Colonic mucosa (tissue), 4 donors: ENCODE results near the gene TRIM63. TPM values are rescaled to one million over a fixed set of nuclear protein-coding genes. Genes with fewer than 3 reads are reported as not detected.

Experiments used
- DNase-seq: peaks from one replicate; pipeline ENCODE4 v3.0.0-alpha.2; 2020
- H3K27ac ChIP-seq: fragments of 200-600 bp; one replicate; pipeline ENCODE4 v1.8.0; 2021
- H3K27me3 ChIP-seq: fragments of 200-600 bp; one replicate; pipeline ENCODE4 v1.8.0; 2021
- H3K36me3 ChIP-seq: fragments of 200-600 bp; one replicate; pipeline ENCODE4 v1.8.0; 2021
- H3K4me1 ChIP-seq: fragments of 200-600 bp; one replicate; pipeline ENCODE4 v1.8.0; 2021; ENCODE audit warnings: mild to moderate bottlenecking
- H3K4me3 ChIP-seq: fragments of 200-600 bp; one replicate; pipeline ENCODE4 v1.8.0; 2021
- H3K9ac ChIP-seq, 2 donors: one replicate each; pipeline ENCODE4 v1.7.0; 2013; ENCODE audit warnings: control low read depth in 2 of 2, low read depth in 2 of 2, low read length in 2 of 2
- H3K9me3 ChIP-seq: fragments of 200-600 bp; one replicate; pipeline ENCODE4 v1.8.0; 2021
- CTCF ChIP-seq: fragments of 200-600 bp; IDR thresholded peaks from one replicate; pipeline ENCODE4 v1.8.0; 2022; ENCODE audit warnings: antibody characterized with exemption, mild to moderate bottlenecking
- intact Hi-C: fragments of 100-400 bp; cut with DNase I; formaldehyde crosslinking; loops from one replicate; pipeline ENCODE4 v1.14.1; 2022
- total RNA-seq, 2 donors: library from RNA; stranded (reverse); fragmentation: NEBNext Ultra II Directional in 1 of 2; extraction: Animal tissue kit (Norgen Biotek cat#: 25700) in 1 of 2; gene quantifications; one replicate each; pipeline ENCODE4 v1.2.1, GENCODE V29; 2021
- donor health status: healthy.
- donor health status: DM: no; HTN: no; CAD: no.
- donor health status: DM: no; HTN: no; CAD: no.

Gene TRIM63
- total RNA-seq, 2 donors from 2014 or later: 0.15 TPM; not detected in 1

- no peak overlapping the region for H3K9ac ChIP-seq
- H3K9me3 ChIP-seq: no peaks in the 10 kb centered on the region
- no peak for TF ChIP-seq CTCF
- no peaks in the 10 kb centered on the region for H3K4me1 ChIP-seq
- no peak for DNase-seq
- no peaks in the 10 kb centered on the region for H3K27me3 ChIP-seq
- no peak overlapping the region for H3K4me3 ChIP-seq
- H3K36me3 ChIP-seq: no peaks in the 10 kb centered on the region
- no peak overlapping the region for H3K27ac ChIP-seq
- intact Hi-C loops: no loop called here
These were observed 6.4 kb downstream of the TRIM63 start for GRCh38 chr1:26060832-26061574.

- Histone ChIP-seq H3K9me3 (no peaks in the 10 kb centered on the region), H3K27ac (no peak overlapping the region), H3K36me3 (no peaks in the 10 kb centered on the region), H3K4me1 (no peaks in the 10 kb centered on the region), H3K4me3 (no peak overlapping the region), H3K9ac (no peak overlapping the region), H3K27me3 (no peaks in the 10 kb centered on the region)
- no peak for TF ChIP-seq CTCF
- no peak for DNase-seq
- intact Hi-C loops: no loop called here
These were observed 7.5 kb downstream of the TRIM63 start for GRCh38 chr1:26059906-26060305.

DNA sequence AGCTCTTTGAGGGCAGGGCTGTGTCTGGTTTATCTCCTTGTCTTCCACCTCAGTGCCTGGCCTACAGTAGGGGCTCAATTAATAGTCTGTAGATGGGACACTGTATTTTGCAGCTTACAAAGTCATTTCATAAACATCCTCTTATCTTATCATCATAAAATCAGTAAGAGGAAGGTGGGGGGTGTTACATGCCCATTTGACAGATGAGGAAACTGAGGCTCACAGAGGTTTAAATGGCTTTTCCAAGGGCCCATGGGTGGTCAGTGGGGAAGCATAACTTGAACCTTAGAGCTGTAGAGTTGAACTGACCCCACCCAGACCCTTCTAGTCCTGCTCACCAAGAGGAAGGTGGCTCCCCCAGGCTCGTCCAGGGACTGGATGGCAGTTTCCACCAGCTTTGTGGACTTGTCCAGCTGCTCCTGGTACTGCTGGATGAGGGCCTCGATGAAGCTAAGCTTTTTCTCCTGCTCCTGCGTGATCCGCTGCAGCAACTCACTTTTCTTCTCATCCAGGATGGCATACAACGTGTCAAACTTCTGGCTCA lies 9.3 kb downstream of the TRIM63 start:
- Histone ChIP-seq H3K4me3 (no peak overlapping the region), H3K27me3 (no peaks in the 10 kb centered on the region), H3K9me3 (no peaks in the 10 kb centered on the region), H3K36me3 (no peaks in the 10 kb centered on the region), H3K4me1 (no peaks in the 10 kb centered on the region), H3K9ac (no peak overlapping the region), H3K27ac (no peak overlapping the region)
- TF ChIP-seq CTCF: no peak
- intact Hi-C loops: no loop called here
- DNase-seq: no peak

- no peak for TF ChIP-seq CTCF
- no peak overlapping the region for H3K4me3 ChIP-seq
- intact Hi-C loops: no loop called here
These were observed 10.2 kb downstream of the TRIM63 start for GRCh38 chr1:26057189-26057588.

GRCh38 chr1:26055041-26055440 lies 12.4 kb downstream of the TRIM63 start:
- no peak for TF ChIP-seq CTCF
- no peaks in the 10 kb centered on the region for H3K36me3 ChIP-seq
- no peak overlapping the region for H3K27ac ChIP-seq
- H3K9me3 ChIP-seq: no peaks in the 10 kb centered on the region
- no peaks in the 10 kb centered on the region for H3K4me1 ChIP-seq
- DNase-seq: no peak
- H3K4me3 ChIP-seq: no peak overlapping the region
- no peak overlapping the region for H3K9ac ChIP-seq
- H3K27me3 ChIP-seq: no peaks in the 10 kb centered on the region
- intact Hi-C loops: no loop called here

More at GRCh38 chr1:26057189-26057588, 10.2 kb downstream of the TRIM63 start:
- Histone ChIP-seq H3K4me1 (no peaks in the 10 kb centered on the region), H3K9ac (no peak overlapping the region), H3K36me3 (no peaks in the 10 kb centered on the region), H3K27ac (no peak overlapping the region), H3K27me3 (no peaks in the 10 kb centered on the region), H3K9me3 (no peaks in the 10 kb centered on the region)
- DNase-seq: no peak
